Fibroblast of lung (primary cell): Measurements from ENCODE around the gene PAM.

ENCODE experiments used
- CTCF ChIP-seq, 2 donors: IDR thresholded peaks in 1 of 2; conservative IDR thresholded peaks in 1 of 2; 1 replicate in 1 of 2; 2 replicates in 1 of 2; pipeline ENCODE4 v1.5.1; 2011 to 2012; ENCODE audit warnings: low read length in 2 of 2, control low read depth in 1 of 2, inconsistent platforms in 1 of 2, low read depth in 1 of 2, mild to moderate bottlenecking in 1 of 2
- EZH2 ChIP-seq: IDR thresholded peaks from 2 replicates; pipeline ENCODE4 v1.5.1; 2012; ENCODE audit warnings: low read length, control low read depth, mild to moderate bottlenecking; ENCODE audit errors: missing control alignments

GRCh38 chr5:102946971-102947370 lies 191.9 kb downstream of the PAM start:
- no peak for TF ChIP-seq CTCF (conservative IDR thresholded peaks at IDR 0.05 in 1 of 2, IDR thresholded peaks at IDR 0.05 in 1 of 2; ENCODE audit: low read depth in 1 of 2, low read length in 2 of 2)
- no peak for TF ChIP-seq EZH2
